ENCODE measurements around the gene DNASE1.

The DNASE1 gene

GRCh38 chr16:3701531-3701930 is 47.0 kb downstream of the DNASE1 start:
- DNase-seq: no peak

GRCh38 chr16:3702082-3702481 is 47.6 kb downstream of the DNASE1 start:
- no peak for DNase-seq

- DNase-seq: no peak
Measured at GRCh38 chr16:3706253-3707012, 51.9 kb downstream of the DNASE1 start.

All from NCI-H82 (cell line).